ENCODE results near the gene GRIFIN.

GRCh38 chr7:2465928-2466327, 10.3 kb downstream of the GRIFIN start:
- TF ChIP-seq CTCF (IDR thresholded peaks at IDR 0.05), result no peak
- TF ChIP-seq POLR2A (IDR thresholded peaks at IDR 0.05), result no peak
